HG03442 (cell line): ENCODE measurements around the gene PROSER2.

Experiments used
- ATAC-seq: cut with Tn5 transposase; IDR thresholded peaks from one replicate; pipeline ENCODE4 v1.9.1; 2021; ENCODE audit warnings: mild to moderate bottlenecking, moderate library complexity; ENCODE audit not compliant: unreplicated experiment

Gene PROSER2, protein sequence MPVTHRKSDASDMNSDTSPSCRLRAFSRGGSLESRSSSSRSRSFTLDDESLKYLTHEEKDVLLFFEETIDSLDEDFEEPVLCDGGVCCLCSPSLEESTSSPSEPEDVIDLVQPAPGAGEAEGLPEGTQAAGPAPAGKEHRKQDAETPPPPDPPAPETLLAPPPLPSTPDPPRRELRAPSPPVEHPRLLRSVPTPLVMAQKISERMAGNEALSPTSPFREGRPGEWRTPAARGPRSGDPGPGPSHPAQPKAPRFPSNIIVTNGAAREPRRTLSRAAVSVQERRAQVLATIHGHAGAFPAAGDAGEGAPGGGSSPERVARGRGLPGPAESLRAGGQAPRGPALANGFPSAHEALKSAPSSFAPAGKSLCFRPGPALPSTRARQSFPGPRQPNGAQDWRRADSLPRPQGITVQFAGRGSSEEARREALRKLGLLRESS

DNA sequence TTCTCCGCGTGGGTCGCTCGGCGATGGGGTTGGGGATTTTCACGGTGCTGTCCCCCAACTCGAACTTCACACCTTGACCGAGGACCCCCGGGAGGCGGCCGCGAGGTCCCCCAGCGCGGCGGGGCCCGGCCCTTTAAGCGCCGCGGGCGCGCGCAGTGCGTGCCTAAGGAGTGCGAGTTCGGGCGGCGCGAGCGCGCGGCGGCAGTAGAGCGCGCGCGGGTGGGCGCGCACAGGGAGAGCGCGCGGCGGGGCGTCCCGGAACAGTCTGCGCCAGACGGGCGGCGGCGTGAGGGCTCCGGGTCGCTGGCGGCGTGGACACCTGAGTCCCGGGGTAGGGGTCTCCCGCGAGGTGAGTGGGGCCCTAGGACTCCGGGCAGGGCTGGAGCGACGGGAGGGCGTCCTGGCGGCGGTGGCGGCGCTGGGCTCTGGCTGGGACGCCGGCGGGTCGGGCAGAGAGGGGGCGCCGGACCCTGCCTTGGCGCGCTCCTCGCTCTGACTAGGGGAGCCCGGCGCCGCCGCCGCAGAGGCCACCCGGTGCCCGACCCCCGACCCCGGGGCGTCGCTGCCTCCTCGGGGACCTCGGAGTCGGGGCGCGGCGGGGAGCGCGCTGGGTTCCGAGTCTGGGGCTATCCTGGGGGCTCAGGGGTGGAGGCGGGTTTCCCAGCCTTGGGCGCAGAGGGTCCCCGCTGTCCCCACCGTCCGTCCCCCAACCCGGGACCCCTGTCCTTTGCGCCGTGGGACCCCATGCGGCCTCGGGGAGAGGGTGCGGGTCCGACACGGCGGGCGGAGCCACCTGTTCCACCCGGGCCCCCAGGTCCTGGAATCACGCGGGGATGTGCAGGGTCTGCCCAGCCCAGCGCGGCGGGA lies at the start of gene PROSER2:
Gene PROSER2, plus strand, starts transcription at position 235 of the 867 bp plus-strand sequence. CDS start 28,722 bp downstream, outside the sequence.
- ATAC-seq = peak; percentile 45

DNA sequence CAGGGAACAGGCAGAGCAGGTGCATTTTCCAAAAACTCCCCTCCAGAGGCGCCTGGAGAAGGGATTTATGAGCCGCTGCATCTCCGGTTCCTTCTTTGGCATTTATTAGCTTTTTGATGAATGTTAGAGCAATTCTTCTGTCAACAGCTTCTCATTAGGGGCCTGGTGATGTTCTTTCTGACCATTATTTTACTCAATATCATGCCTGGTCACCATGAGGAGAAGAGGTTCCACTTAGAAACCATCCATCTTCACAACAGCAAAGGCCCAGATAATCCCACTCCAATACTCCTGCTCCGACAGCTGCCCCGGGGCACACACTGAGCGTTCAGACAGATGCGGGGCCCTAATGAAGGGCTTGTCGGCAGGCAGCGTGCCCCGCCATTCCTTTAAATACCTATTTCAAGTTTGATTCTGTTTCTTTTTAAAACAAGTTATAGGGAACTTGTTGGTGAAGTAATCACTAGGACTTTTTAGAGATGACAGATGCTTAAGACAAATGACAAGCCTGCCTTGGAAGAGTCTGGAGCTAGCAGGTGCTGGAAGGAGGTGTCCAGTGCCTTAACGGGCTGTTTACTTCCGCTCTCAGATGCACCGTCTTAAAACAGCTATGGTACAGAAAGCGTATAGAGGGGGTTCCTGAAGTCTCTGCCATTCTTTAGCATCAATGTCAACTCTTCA lies 49.3 kb upstream of the PROSER2 start:
- no peak for ATAC-seq

DNA sequence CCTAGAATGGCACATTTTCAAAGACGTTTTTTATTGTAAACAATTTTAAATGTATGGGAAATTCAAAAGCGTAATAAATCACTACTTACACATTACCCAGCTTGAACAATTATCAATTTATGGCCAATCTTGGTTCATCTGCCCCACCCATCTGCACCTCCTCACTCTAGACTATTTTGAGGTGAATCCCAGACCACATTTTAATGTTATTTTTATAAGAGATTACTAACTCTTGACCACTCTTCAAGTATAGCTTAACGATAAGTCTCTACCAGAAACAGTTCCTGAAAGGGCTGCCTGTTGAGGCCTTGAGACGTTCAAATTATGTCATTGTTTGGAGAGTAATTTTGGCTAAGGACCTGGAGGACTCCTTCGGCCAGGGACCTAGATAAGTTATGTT lies 47.7 kb upstream of the PROSER2 start:
- ATAC-seq = no peak

DNA sequence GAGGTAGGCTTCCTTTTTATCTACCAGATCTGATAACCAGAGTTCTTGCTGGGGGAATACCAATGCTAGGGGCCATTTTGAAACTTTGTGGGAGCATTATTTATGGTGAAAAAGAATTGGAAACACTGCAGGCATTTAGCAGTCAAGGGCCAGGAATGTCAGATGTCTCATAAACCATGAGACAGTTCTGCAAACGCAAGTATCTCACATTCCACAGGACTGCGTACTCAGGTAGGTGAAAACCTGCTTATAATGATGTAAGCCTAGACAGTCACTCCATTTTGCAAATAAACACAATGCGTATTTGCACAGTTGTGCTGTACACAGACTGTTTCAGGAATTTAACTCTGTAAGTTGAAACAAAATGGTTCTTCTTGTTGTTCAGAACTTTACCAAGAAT lies 47.1 kb upstream of the PROSER2 start:
- ATAC-seq = no peak

DNA sequence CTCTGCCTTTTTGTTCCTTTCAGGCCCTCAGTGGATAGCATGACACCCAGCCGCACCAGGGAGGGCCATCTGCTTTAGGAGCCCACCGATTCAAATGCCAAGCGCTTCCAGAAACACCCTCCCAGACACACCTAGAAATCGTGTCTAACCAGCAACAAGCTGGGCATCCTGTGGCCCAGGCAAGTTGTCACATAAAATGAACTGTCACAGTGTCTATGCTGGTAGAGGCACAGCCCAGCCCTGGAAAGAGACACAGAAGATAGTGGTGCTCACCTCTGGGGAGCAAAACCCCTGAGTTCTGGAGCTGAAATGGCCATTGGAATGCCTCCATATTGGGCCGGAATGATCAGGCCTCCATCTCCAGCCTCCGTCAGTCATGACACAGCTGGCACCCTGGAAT lies 42.0 kb upstream of the PROSER2 start:
- ATAC-seq = no peak

DNA sequence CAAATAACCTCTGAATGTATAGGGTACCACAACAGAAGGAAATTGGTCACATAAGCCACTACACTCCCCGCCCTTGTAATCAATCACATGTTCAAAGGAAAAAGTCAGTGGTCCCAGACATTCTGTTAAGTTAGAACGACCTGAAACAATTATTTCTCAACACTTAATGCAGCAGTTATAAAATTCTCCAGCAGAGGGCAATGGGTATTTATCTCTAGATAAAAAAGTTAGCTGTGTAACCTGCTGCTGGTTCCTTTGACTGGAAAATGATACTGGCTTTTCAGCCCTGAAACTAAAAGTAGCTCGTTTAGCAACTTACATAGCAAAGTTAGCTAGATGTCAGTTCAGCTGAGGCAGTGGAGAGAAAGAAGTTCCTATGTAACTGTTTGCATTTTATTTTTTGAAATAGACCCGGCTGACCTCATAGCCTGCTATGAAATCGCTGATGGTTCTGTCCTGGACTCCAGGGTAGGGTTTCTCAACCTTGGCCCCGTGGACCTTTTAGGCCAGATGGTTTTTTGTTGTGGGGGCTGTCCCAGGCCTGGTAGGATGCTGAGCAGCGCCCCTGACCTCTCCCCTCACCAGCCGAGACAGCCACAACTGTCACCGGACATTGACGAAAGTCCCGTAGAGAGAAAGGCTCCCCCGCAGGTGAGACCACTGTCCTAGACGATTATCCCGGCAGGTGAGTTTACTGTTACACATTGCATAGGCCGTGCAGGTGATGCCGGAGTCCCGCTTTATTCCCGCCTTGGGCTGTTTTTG lies 40.2 kb upstream of the PROSER2 start:
- ATAC-seq = no peak

DNA sequence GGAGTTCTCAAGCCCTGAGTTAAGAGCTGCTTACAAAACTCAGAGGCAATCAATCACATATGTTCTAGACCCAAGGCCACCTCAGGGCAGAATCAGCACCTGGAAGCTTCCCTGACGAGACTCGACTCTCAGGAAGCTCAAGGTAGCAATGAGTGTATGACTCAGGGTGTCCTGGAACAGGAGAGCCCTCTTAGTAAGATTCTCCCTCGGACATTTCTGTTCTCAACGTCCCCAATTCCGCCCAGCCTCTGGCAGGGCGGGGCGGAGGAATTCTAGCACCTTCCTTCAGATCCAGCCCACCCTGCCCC lies 39.6 kb upstream of the PROSER2 start:
- no peak for ATAC-seq

DNA sequence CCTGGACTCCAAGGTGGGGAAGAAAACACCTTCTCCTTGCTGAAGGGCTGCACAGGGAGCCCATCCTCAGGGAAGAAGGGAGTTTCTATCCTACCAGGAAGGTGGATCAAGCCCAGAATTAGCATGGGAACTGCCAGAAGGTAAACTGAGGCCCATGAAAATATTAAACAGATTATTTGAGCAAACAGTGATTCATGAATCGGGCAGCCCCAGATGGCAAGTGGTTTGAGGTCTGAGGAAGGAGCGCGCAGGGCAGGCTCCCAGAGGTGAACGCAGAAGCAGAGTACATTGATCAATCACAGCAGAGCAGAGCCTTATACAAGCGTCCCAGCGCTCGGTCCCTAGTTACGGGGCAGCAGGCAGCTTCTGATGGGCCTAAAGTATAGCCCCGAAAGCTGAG lies 35.8 kb upstream of the PROSER2 start:
- ATAC-seq = no peak

DNA sequence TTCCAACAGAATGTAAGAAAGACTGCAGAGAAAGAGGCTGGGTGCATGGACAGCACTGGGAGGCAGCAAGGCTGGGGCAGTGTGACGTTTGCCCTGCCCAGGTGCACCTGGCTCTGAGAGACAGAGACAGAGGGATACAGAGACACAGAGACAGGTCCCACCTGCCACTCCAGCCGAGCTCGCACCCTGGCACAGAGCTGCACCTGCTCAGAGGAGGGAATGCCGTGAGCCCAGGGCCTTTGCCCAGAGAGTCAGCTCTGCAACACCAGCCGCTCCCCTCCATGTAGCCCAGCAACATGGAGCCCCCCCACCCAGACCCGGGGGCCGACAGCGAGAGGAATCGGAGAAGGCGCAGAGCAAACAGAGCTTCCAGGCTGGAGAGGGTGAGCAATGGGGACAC lies 35.3 kb upstream of the PROSER2 start:
- no peak for ATAC-seq

DNA sequence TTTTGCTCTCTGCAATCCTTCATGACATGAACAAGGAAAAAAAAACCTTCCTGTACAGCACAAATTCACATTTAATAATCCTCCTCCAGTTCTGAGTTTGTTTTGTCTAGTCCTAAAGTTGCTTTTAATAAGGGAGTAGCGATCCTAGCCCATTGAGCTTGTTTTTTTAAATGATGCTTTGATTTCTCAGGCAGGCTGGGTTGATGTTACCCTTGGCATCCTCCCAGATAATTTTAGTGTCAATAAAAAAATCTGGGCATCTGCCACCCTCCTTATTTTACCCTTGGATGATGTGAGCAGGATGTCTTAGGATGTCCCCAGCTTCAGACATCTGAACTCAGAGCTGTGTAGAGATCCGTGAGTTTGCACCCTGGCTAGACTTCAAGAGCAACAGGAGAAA lies 33.9 kb upstream of the PROSER2 start:
- ATAC-seq = no peak

DNA sequence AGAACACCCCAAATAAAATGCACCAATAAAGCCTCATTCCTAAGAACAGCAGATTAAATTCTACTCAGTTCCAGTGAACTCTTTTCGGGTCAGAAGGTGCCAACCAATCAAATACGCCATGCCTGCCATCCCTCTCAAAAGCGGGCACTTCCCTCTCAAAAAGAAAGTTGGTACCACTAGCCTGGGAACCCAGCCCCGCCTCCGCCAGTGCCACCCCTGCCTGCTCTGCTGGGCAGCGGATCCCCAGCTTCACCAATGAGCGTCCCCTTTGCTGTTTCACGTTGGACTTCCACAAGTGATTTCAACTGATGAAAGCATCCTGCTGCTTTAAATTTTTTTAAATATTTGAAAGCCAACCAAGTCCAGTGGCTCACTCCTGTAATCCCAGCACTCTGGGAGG lies 33.2 kb upstream of the PROSER2 start:
- no peak for ATAC-seq

DNA sequence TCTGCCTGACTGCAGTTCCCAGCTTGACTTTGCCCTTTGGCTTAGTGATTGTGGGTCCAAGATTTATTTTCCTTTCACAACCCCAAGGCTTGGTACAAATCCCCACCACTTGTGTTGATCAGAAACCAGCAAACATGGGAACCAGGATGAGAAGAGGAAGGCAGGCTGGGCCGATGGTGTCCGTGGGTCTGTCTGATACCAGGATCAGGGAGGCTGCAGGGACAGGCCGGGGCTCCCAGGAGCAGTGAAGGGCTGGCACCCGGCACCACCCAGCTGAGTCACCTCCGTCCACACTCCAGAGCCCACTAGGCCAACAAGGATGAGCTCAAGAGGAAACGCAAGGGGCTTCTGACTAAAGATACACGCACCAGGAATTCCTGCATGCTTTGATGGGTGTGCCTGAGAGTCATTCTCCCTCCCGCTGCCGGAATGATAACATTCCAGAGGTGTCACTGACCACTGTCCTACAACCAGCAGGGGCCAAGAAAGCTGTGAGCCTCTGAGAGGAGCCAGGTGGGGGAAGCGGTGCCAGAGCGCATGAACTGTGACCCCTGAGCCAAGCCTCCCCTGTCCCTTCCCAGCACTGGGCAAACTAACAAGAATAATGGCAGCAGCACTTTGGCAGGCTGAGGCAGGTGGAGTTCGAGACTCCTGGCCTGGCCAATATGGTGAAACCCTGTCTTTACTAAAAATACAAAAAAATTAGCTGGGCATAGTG lies 29.2 kb upstream of the PROSER2 start:
- no peak for ATAC-seq

DNA sequence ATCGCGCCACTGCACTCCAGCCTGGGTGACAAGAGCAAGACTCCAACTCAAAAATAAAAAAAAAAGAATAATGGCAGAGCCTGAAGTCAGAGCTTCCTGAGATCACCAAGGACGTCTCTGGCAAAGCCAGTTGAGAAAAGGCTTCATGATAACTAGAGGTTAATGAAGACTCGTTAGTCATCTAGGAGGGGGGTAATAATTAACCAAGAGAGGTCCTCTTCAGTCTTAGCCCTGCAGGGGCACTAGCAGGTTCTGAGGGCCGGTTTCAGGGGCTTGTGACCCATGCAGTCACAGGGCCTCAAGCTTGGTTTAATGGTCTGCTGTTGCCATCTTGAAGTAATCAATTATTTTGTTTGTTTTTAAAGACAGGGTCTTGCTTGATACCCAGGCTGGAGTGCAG lies 28.6 kb upstream of the PROSER2 start:
- no peak for ATAC-seq

DNA sequence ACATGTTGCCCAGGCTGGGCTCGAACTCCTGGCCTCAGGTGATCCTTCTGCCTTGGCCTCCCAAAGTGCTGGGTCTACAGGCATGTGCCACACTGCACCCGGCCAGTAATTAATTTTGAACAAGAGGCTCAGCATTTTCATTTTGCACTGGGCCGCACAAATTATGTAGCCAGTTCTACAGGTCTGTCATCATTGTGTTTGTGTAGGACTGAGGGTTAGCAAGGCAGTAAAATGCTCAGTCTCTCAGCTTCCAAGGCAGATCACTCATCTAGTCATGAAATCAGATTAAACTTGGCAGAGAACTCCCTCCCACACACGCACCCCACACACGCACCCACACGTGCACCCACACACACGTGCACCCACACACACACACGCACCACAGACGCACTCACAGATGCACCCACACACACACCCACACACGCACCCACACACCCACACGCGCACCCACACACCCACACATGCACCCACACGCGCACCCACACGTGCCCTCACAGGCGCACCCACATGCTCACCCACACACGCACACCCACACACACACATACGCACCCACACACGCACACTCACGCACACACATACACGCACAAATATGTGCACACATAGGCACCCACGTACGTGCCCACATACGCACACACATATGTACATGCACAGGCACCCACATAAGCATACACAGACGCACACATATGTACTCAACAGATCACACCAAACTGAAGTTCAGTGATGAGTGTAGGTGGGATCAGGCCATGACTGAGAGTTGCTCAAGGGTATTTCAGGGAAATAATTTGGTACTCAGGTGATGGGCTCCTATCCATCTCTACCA lies 27.8 kb upstream of the PROSER2 start:
- ATAC-seq = no peak

DNA sequence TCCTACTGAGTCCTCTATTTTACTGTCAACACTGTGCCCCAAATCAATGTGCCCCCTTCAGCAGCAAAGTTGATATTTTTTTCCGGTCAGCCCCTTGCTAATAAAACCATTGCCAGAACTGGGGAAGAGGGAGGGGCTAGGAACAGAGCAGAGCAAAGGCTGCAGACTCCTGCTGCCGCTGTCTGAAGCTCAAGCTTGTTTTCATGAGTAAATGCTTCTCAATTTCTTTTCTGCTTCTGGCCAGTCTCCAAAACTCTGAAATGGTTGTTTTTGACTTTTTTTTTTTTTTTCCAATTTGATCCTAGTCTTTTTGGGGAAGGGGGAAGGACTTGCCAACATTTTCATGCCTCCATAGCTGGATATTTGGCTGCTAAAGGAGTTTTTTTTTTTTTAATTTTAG lies 26.7 kb upstream of the PROSER2 start:
- ATAC-seq = no peak

DNA sequence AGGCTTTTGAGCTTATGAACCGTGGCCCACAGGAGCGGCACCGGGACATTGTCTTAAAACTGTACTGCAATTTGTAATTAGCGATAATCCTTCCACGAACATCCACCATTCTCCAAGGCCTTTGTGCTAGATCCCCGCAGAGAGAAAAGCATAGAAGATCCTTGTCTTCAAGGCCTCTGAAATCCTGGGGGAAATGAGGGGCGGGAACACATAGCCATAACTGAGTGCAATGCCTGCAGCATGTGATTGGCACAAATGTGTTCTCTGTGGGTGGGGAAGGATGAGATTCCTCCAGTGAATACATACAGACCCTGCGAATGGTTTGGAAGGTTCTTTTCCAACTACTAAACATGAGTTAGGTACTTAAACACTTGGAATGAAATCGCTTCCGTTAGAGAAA lies 25.9 kb upstream of the PROSER2 start:
- ATAC-seq = no peak

DNA sequence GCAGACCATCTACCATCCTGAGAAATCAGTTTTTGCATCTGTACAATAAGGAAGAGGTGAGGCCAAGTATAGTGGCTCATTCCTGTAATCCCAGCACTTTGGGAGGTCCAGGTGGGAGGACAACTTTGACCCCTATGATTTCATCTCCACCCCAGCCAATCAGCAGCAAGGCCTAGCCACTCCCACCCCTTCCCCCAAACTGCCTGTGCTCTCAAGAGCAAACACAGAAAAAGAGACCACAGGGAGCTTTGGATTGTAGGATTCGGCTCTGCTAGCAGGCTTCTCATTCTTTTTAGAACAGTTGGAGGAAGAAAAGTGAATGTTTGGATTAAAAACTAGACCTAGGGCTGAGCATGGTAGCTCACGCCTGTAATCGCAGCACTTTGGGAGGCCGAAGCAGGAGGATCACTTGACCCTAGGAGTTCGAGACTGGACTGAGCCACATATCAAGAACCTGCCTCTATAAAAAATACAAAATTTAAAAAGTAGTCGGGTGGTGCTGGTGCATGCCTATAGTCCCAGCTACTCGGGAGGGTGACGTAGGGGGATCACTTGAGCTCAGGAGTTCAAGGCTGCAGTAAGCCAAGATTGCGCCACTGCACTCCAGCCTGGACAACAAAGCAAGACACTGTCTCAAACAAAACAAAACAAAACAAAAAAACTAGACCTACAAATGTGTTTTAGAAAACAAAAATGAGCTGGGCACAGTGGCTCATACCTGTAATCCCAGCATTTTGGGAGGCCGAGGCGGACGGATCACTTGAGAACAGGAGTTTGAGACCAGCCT lies 25.1 kb upstream of the PROSER2 start:
- ATAC-seq = no peak

DNA sequence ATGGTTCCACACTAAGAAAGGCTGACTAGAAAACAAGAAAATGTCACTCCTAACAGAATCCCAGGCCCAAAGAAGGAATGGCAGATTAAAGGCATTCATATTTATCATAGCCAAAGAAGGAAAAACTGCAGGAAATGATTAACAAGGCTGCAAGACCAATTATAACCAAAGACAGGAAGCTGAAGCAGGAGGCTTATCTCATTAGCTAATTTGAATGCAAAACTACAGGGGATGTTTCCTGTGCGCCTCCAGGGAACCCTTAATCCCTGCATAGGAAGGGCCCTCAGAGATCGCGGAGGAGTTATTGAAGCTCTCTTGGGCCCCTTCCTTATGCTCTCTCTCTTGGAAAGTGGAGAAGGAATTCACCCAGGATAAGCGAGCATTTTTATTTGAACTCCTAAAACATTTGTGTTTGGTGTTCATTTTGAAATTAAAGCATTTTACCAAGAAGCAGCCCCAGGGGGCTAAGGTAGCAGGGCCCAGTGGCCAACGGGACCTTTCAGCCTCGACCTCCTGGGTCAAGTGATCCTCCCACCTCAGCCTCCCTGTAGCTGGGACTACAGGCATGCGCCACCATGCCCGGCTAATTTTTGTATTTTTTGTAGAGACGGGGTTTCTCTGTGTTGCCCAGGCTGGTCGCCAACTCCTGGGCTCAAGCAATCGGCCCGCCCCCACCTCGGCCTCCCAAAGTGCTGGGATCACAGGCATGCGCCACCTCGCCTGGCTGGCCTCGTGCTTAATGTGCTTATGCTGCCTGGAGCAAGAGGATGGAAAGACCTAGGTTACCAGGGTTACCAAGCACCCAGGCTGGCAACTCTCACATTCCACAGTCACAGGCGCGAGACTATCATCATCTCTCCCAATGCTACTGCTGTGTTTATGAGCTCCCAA lies 24.1 kb upstream of the PROSER2 start:
- no peak for ATAC-seq
